GM21717 (cell line): ENCODE results near the gene PODXL2.

Source experiments
- ATAC-seq: cut with Tn5 transposase; IDR thresholded peaks from one replicate; pipeline ENCODE4 v1.9.1; 2021; ENCODE audit warnings: mild to moderate bottlenecking, moderate library complexity; ENCODE audit not compliant: unreplicated experiment

PODXL2 gene

DNA sequence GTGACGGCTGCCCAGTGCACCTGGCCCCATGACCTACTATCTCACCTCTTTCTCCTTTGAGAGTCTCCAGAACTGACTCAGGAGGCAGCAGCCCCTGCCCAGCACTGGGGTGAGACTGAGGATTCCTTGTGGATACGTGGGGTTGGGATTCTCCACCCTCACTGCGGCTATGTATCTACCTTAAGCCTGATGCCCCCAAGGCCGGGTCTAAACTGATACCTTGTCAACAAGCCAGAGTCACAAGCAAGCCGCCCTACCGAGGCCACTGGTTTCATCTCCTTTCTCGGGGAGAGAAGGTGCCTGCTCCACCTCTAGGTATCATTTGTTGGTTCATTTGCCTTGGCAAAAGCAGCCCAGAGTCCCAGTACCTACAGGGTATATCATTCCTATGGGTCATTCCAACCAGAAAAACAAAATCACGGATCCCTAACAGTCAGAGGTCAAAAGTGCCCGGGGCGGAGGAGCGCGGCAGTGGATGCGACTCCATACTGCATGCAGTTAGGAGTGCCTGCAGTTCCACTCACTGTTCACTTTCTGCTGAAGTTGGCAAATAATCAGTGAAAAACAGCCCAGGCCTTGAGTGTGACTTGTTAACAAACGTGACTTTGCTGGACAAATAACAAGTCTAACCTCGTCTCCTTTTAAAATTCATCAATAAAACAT lies 91.3 kb downstream of the PODXL2 start:
- ATAC-seq, result no peak

DNA sequence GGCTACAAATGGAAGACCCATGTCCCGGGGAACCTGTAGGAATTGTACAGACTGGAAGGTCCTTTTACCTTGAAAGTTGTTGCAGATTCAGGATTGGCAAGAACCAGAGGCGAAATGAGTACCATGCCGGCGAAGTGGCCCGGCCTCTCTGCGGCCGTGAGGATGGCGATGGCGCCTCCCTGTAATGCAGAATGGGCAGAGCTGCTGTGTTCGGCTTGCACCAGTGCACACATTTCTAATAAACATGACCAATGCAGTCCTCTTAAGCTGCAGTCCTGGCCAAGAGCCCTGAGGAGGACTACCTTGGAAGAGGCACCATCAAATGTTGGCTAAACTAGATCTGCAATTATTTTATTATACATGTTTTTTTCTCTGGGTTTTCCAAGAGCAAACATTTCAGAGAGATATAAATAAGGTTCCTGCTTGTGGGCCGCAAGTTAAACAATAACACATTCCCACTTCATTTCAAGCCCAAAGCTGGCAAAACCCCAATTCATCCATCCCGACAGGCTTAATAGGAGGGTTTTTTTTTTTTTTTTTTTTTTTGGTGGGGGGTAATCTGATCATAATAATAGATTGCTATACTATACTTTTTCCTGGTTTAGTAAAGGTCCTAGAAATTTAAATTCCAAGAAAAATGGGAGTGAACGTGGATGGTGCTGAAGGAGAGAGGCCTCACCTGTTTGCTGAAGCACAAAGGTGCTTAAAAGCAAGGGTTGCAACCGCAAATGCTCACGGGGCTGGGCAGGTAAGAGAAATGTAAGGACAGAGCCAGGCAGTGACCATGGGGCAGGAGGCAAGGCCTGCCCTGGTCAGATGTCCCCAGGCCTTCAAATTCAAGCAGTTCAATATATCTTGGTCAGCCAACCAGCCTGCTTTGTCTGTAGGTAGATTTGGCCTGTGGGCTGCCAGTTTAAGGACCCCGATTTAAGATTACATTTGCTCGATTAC lies 92.3 kb downstream of the PODXL2 start:
- ATAC-seq, result no peak

GRCh38 chr3:127722091-127722784 lies 93.3 kb downstream of the PODXL2 start:
- no peak for ATAC-seq
